HepG2 (cell line): ENCODE measurements around the gene RNF213. TPM values are rescaled to one million over a fixed set of nuclear protein-coding genes. Genes with fewer than 3 reads are reported as not detected.

Experiments
- AKAP8 ChIP-seq: sonication (generic); formaldehyde crosslinking; IDR thresholded peaks from 2 replicates; pipeline ENCODE4 v1.5.1; 2020; ENCODE audit warnings: mild to moderate bottlenecking, missing genetic modification reagents
- CBFB ChIP-seq: sonication (generic); formaldehyde crosslinking; IDR thresholded peaks from 2 replicates; pipeline ENCODE4 v1.4.0; 2020; ENCODE audit warnings: missing genetic modification reagents
- CCAR2 ChIP-seq: fragments of 200-400 bp; formaldehyde crosslinking; optimal IDR thresholded peaks from 2 replicates; pipeline ENCODE3; 2018; ENCODE audit warnings: low read depth, mild to moderate bottlenecking, low read length, moderate library complexity
- IRF9 ChIP-seq: sonication (generic); formaldehyde crosslinking; IDR thresholded peaks from 2 replicates; pipeline ENCODE4 v1.8.0; 2022; ENCODE audit warnings: missing genetic modification reagents, mild to moderate bottlenecking, borderline replicate concordance
- MLLT10 ChIP-seq: sonication (generic); formaldehyde crosslinking; IDR thresholded peaks from 2 replicates; pipeline ENCODE4 v1.4.0; 2020; ENCODE audit warnings: missing genetic modification reagents
- PAWR ChIP-seq: sonication (generic); formaldehyde crosslinking; IDR thresholded peaks from 2 replicates; pipeline ENCODE4 v1.4.0; 2020; ENCODE audit warnings: missing genetic modification reagents, mild to moderate bottlenecking, borderline replicate concordance
- RBFOX2 ChIP-seq: fragments of 200-400 bp; formaldehyde crosslinking; IDR thresholded peaks from 2 replicates; pipeline ENCODE4 v1.6.1; 2017; ENCODE audit warnings: low read depth, mild to moderate bottlenecking, low read length
- RNF2 ChIP-seq: fragments of 450-650 bp; conservative IDR thresholded peaks from 2 replicates; pipeline ENCODE4 v1.6.1; 2016; ENCODE audit warnings: low read depth
- SMYD3 ChIP-seq: sonication (generic); formaldehyde crosslinking; IDR thresholded peaks from 2 replicates; pipeline ENCODE4 v1.8.1; 2023; ENCODE audit warnings: mild to moderate bottlenecking, missing genetic modification reagents
- SRSF1 ChIP-seq: fragments of 200-400 bp; formaldehyde crosslinking; optimal IDR thresholded peaks from 2 replicates; pipeline ENCODE3; 2017; ENCODE audit warnings: mild to moderate bottlenecking, low read depth, low read length, moderate library complexity
- TBL1XR1 ChIP-seq: fragments of 150-350 bp; IDR thresholded peaks from 2 replicates; pipeline ENCODE4 v1.6.1; 2014; ENCODE audit warnings: borderline replicate concordance, low read length; ENCODE audit not compliant: partially characterized antibody
- ZBTB42 ChIP-seq: sonication (generic); formaldehyde crosslinking; IDR thresholded peaks from 2 replicates; pipeline ENCODE4 v1.5.0; 2020; ENCODE audit warnings: mild to moderate bottlenecking, missing genetic modification reagents
- ZC3H13 ChIP-seq: sonication (generic); formaldehyde crosslinking; IDR thresholded peaks from 2 replicates; pipeline ENCODE4 v1.8.1; 2023; ENCODE audit warnings: mild to moderate bottlenecking, missing genetic modification reagents, moderate library complexity
- ZNF121 ChIP-seq: sonication (generic); formaldehyde crosslinking; IDR thresholded peaks from 2 replicates; pipeline ENCODE4 v1.5.0; 2020; ENCODE audit warnings: mild to moderate bottlenecking, missing genetic modification reagents
- ZNF34 ChIP-seq: sonication (generic); formaldehyde crosslinking; IDR thresholded peaks from 2 replicates; pipeline ENCODE4 v1.4.0; 2020; ENCODE audit warnings: mild to moderate bottlenecking, missing genetic modification reagents, borderline replicate concordance
- ZNF383 ChIP-seq: sonication (generic); formaldehyde crosslinking; IDR thresholded peaks from 2 replicates; pipeline ENCODE4 v1.4.0; 2020; ENCODE audit warnings: missing genetic modification reagents, mild to moderate bottlenecking, borderline replicate concordance
- ZNF430 ChIP-seq: sonication (generic); formaldehyde crosslinking; IDR thresholded peaks from 2 replicates; pipeline ENCODE4 v1.9.0; 2021; ENCODE audit warnings: mild to moderate bottlenecking, missing genetic modification reagents
- ZNF670 ChIP-seq: sonication (generic); formaldehyde crosslinking; IDR thresholded peaks from 2 replicates; pipeline ENCODE4 v1.8.0; 2022; ENCODE audit warnings: mild to moderate bottlenecking, missing genetic modification reagents, borderline replicate concordance
- polyA plus RNA-seq, 8 experiments: library from polyadenylated mRNA; depleted of rRNA in 3 of 8; stranded (reverse) in 7 of 8; unstranded in 1 of 8; fragments of >200 nt; fragmentation: Illumina TruSeq in 4 of 8; extraction: Trizol in 4 of 8; gene quantifications; 2 replicates each; pipeline versions ENCODE4 v1.2.1 to v1.2.3, GENCODE V29; 2011 to 2016; ENCODE audit warnings: low read depth in 4 of 8, missing spikeins in 1 of 8, mixed read lengths in 1 of 8; ENCODE audit not compliant: insufficient read depth in 1 of 8
- total RNA-seq, 5 experiments: library from RNA; depleted of rRNA; stranded (reverse); fragments of >200 nt; fragmentation: Illumina TruSeq; extraction: Trizol; gene quantifications; 2 replicates each; pipeline ENCODE4 v1.2.3, GENCODE V29; 2016; ENCODE audit warnings: low read depth in 1 of 5
- TF ChIP-seq, protein P1 (sequence below): sonication (generic); formaldehyde crosslinking; conservative IDR thresholded peaks from 2 replicates; pipeline ENCODE4 v1.4.0; 2020; ENCODE audit warnings: mild to moderate bottlenecking, missing genetic modification reagents, moderate library complexity
- TF ChIP-seq, protein P2 (sequence below): sonication (generic); formaldehyde crosslinking; IDR thresholded peaks from 2 replicates; pipeline ENCODE4 v1.4.0; 2020; ENCODE audit warnings: missing genetic modification reagents, borderline replicate concordance
- TF ChIP-seq, protein P3 (sequence below): sonication (generic); formaldehyde crosslinking; IDR thresholded peaks from 2 replicates; pipeline ENCODE4 v1.5.0; 2020; ENCODE audit warnings: missing genetic modification reagents

The RNF213 gene
- total and polyA plus RNA-seq, 2 of the 13 experiments (the other 11 are each of a cell fraction or from before 2014, with no cell fraction given), result 38.6 to 38.7 TPM

- TF ChIP-seq, protein P1, sequence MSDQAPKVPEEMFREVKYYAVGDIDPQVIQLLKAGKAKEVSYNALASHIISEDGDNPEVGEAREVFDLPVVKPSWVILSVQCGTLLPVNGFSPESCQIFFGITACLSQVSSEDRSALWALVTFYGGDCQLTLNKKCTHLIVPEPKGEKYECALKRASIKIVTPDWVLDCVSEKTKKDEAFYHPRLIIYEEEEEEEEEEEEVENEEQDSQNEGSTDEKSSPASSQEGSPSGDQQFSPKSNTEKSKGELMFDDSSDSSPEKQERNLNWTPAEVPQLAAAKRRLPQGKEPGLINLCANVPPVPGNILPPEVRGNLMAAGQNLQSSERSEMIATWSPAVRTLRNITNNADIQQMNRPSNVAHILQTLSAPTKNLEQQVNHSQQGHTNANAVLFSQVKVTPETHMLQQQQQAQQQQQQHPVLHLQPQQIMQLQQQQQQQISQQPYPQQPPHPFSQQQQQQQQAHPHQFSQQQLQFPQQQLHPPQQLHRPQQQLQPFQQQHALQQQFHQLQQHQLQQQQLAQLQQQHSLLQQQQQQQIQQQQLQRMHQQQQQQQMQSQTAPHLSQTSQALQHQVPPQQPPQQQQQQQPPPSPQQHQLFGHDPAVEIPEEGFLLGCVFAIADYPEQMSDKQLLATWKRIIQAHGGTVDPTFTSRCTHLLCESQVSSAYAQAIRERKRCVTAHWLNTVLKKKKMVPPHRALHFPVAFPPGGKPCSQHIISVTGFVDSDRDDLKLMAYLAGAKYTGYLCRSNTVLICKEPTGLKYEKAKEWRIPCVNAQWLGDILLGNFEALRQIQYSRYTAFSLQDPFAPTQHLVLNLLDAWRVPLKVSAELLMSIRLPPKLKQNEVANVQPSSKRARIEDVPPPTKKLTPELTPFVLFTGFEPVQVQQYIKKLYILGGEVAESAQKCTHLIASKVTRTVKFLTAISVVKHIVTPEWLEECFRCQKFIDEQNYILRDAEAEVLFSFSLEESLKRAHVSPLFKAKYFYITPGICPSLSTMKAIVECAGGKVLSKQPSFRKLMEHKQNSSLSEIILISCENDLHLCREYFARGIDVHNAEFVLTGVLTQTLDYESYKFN (CRISPR knock-in tag), result no peak
- no peak for TF ChIP-seq PAWR
- peak; percentile 28; the same call in 1 of the 2 replicates for TF ChIP-seq ZNF670 (CRISPR knock-in tag)
- TF ChIP-seq IRF9 (CRISPR knock-in tag), result 0 out of 2 replicates have a peak, but pooled peaks have one; percentile 38
- TF ChIP-seq ZNF121 (CRISPR knock-in tag), result no peak
- TF ChIP-seq ZBTB42 (CRISPR knock-in tag), result no peak
- TF ChIP-seq RBFOX2, result no peak
- TF ChIP-seq CCAR2, result no peak
- no peak for TF ChIP-seq ZC3H13
- no peak for TF ChIP-seq ZNF383 (CRISPR knock-in tag)
- no peak for TF ChIP-seq ZNF34 (CRISPR knock-in tag)
- TF ChIP-seq CBFB, result no peak
- no peak for TF ChIP-seq SRSF1
- TF ChIP-seq, protein P2, sequence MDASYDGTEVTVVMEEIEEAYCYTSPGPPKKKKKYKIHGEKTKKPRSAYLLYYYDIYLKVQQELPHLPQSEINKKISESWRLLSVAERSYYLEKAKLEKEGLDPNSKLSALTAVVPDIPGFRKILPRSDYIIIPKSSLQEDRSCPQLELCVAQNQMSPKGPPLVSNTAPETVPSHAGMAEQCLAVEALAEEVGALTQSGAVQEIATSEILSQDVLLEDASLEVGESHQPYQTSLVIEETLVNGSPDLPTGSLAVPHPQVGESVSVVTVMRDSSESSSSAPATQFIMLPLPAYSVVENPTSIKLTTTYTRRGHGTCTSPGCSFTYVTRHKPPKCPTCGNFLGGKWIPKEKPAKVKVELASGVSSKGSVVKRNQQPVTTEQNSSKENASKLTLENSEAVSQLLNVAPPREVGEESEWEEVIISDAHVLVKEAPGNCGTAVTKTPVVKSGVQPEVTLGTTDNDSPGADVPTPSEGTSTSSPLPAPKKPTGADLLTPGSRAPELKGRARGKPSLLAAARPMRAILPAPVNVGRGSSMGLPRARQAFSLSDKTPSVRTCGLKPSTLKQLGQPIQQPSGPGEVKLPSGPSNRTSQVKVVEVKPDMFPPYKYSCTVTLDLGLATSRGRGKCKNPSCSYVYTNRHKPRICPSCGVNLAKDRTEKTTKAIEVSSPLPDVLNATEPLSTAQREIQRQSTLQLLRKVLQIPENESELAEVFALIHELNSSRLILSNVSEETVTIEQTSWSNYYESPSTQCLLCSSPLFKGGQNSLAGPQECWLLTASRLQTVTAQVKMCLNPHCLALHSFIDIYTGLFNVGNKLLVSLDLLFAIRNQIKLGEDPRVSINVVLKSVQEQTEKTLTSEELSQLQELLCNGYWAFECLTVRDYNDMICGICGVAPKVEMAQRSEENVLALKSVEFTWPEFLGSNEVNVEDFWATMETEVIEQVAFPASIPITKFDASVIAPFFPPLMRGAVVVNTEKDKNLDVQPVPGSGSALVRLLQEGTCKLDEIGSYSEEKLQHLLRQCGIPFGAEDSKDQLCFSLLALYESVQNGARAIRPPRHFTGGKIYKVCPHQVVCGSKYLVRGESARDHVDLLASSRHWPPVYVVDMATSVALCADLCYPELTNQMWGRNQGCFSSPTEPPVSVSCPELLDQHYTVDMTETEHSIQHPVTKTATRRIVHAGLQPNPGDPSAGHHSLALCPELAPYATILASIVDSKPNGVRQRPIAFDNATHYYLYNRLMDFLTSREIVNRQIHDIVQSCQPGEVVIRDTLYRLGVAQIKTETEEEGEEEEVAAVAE (CRISPR knock-in tag), result peak; percentile 66; the same call in 1 of the 2 replicates
- TF ChIP-seq, protein P3, sequence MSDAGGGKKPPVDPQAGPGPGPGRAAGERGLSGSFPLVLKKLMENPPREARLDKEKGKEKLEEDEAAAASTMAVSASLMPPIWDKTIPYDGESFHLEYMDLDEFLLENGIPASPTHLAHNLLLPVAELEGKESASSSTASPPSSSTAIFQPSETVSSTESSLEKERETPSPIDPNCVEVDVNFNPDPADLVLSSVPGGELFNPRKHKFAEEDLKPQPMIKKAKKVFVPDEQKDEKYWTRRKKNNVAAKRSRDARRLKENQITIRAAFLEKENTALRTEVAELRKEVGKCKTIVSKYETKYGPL (CRISPR knock-in tag), result no peak
- no peak for TF ChIP-seq TBL1XR1
- TF ChIP-seq RNF2, result no peak
- TF ChIP-seq AKAP8 (CRISPR knock-in tag), result peak; percentile 39; the same call in 1 of the 2 replicates
- TF ChIP-seq SMYD3 (CRISPR knock-in tag), result no peak
- no peak for TF ChIP-seq ZNF430 (CRISPR knock-in tag)
- no peak for TF ChIP-seq MLLT10 (CRISPR knock-in tag)
These were observed 166.1 kb downstream of the RNF213 start (continued) for GRCh38 chr17:80426671-80427326.
